SU-DHL-6 (cell line): ENCODE results near the gene ZNF593.

Experiments
- H2AFZ ChIP-seq: fragments of 200-600 bp; sonication (generic); 2 replicates; pipeline ENCODE4 v1.6.1; 2014; ENCODE audit warnings: low read depth, mild to moderate bottlenecking, moderate library complexity, mixed read lengths, antibody characterized with exemption, low read length; ENCODE audit not compliant: severe bottlenecking
- H3F3A ChIP-seq: fragments of 200-600 bp; shearing (Covaris generic); 2 replicates; pipeline ENCODE4 v1.6.0; 2016; ENCODE audit warnings: antibody characterized with exemption, mild to moderate bottlenecking; ENCODE audit not compliant: insufficient read depth
- H3K27ac ChIP-seq: fragments of 200-600 bp; sonication (generic); 2 replicates; pipeline ENCODE4 v1.5.1; 2016; ENCODE audit warnings: low read depth, mild to moderate bottlenecking, low read length, moderate library complexity, mixed read lengths
- H3K27me3 ChIP-seq: fragments of 200-600 bp; sonication (generic), shearing (Covaris generic); 2 replicates; pipeline ENCODE4 v1.6.0; 2014; ENCODE audit warnings: mild to moderate bottlenecking, low read length
- H3K36me3 ChIP-seq: fragments of 200-600 bp; sonication (generic); 2 replicates; pipeline ENCODE4 v1.6.1; 2014; ENCODE audit warnings: mild to moderate bottlenecking, low read length, mixed read lengths
- H3K4me2 ChIP-seq: fragments of 300-600, 200-600 bp; shearing (Covaris generic), sonication (generic); 2 replicates; pipeline ENCODE4 v1.6.0; 2014; ENCODE audit warnings: low read length, low read depth, mild to moderate bottlenecking; ENCODE audit not compliant: poor library complexity, severe bottlenecking
- H3K4me3 ChIP-seq: fragments of 200-600 bp; sonication (generic); 2 replicates; pipeline ENCODE4 v1.5.1; 2014; ENCODE audit warnings: antibody characterized with exemption, low read length, mild to moderate bottlenecking, mixed read lengths; ENCODE audit not compliant: insufficient read depth, poor library complexity, severe bottlenecking
- H3K79me2 ChIP-seq: fragments of 200-600 bp; sonication (generic); 2 replicates; pipeline ENCODE4 v1.6.1; 2014; ENCODE audit warnings: mild to moderate bottlenecking, low read length, moderate library complexity; ENCODE audit not compliant: insufficient read depth
- H3K9ac ChIP-seq: fragments of 200-600 bp; sonication (generic); 2 replicates; pipeline ENCODE4 v1.7.0; 2014; ENCODE audit warnings: mild to moderate bottlenecking, low read length
- H3K9me2 ChIP-seq: fragments of 200-600 bp; sonication (generic); replicated peaks from 2 replicates; pipeline ENCODE4 v1.6.1; 2014; ENCODE audit warnings: low read length; ENCODE audit not compliant: insufficient read depth
- H3K9me3 ChIP-seq: fragments of 200-600 bp; sonication (generic); 2 replicates; pipeline ENCODE4 v1.6.1; 2014; ENCODE audit warnings: low read length, mixed read lengths; ENCODE audit not compliant: insufficient read depth
- H4K20me1 ChIP-seq: fragments of 200-600 bp; sonication (generic); 2 replicates; pipeline ENCODE4 v1.6.1; 2014; ENCODE audit warnings: low read depth, mild to moderate bottlenecking, antibody characterized with exemption, low read length, moderate library complexity, mixed read lengths
- CTCF ChIP-seq: fragments of 200-600 bp; sonication (generic); IDR thresholded peaks from one replicate; pipeline ENCODE4 v1.5.1; 2017; ENCODE audit warnings: antibody characterized with exemption, mild to moderate bottlenecking, low read length, moderate library complexity; ENCODE audit not compliant: insufficient read depth, poor library complexity, severe bottlenecking
- EZH2phosphoT487 ChIP-seq: fragments of 200-600 bp; sonication (generic), shearing (Covaris generic); conservative IDR thresholded peaks from 2 replicates; pipeline ENCODE4 v1.6.1; 2018; ENCODE audit warnings: mild to moderate bottlenecking, antibody characterized with exemption, low read length, moderate library complexity, mixed read lengths

Gene ZNF593

GRCh38 chr1:26182383-26182696 is 12.6 kb downstream of the ZNF593 start:
- Histone ChIP-seq H3K36me3 (no peaks in the 10 kb centered on the region), H4K20me1 (no peaks in the 10 kb centered on the region), H3K9me3 (no peaks in the 10 kb centered on the region), H3F3A (no peaks in the 10 kb centered on the region), H3K9ac (no peak overlapping the region), H3K4me2 (no peak overlapping the region), H3K4me3 (no peak overlapping the region), H3K27me3 (no peaks in the 10 kb centered on the region), H2AFZ (no peak overlapping the region), H3K9me2 (no peaks in the 10 kb centered on the region), H3K79me2 (no peaks in the 10 kb centered on the region), H3K27ac (no peak overlapping the region)
- TF ChIP-seq CTCF (no peak), EZH2phosphoT487 (no peak)

- H4K20me1 ChIP-seq = no peaks in the 10 kb centered on the region
- no peaks in the 10 kb centered on the region for H3K9me3 ChIP-seq
- no peak overlapping the region for H3K4me2 ChIP-seq
- H3K4me3 ChIP-seq = no peak overlapping the region
- H3K36me3 ChIP-seq = no peaks in the 10 kb centered on the region
- no peak for TF ChIP-seq EZH2phosphoT487
- TF ChIP-seq CTCF = no peak
- no peak overlapping the region for H2AFZ ChIP-seq
- H3K79me2 ChIP-seq = no peaks in the 10 kb centered on the region
- no peaks in the 10 kb centered on the region for H3F3A ChIP-seq
- no peak overlapping the region for H3K9ac ChIP-seq
- no peaks in the 10 kb centered on the region for H3K9me2 ChIP-seq
- H3K27me3 ChIP-seq = no peaks in the 10 kb centered on the region
- H3K27ac ChIP-seq = no peak overlapping the region
Measured at GRCh38 chr1:26184086-26184485, 14.4 kb downstream of the ZNF593 start.

- no peak overlapping the region for H2AFZ ChIP-seq
- no peak overlapping the region for H3K9ac ChIP-seq
- no peaks in the 10 kb centered on the region for H3K9me3 ChIP-seq
- H3K9me2 ChIP-seq = no peaks in the 10 kb centered on the region
- H3K4me3 ChIP-seq = no peak overlapping the region
- H3K4me2 ChIP-seq = no peak overlapping the region
- H3K27ac ChIP-seq = no peak overlapping the region
- no peaks in the 10 kb centered on the region for H3K36me3 ChIP-seq
- no peaks in the 10 kb centered on the region for H3K27me3 ChIP-seq
- H4K20me1 ChIP-seq = no peaks in the 10 kb centered on the region
- H3F3A ChIP-seq = no peaks in the 10 kb centered on the region
- TF ChIP-seq CTCF = no peak
- TF ChIP-seq EZH2phosphoT487 = no peak
- no peaks in the 10 kb centered on the region for H3K79me2 ChIP-seq
Measured at GRCh38 chr1:26184883-26185282, 15.2 kb downstream of the ZNF593 start.

- Histone ChIP-seq H3K9me2 (no peaks in the 10 kb centered on the region), H3K79me2 (no peaks in the 10 kb centered on the region), H3K27me3 (no peaks in the 10 kb centered on the region)
Measured at GRCh38 chr1:26187882-26188281, 18.2 kb downstream of the ZNF593 start.

More at GRCh38 chr1:26187882-26188281, 18.2 kb downstream of the ZNF593 start:
- Histone ChIP-seq H3K4me2 (no peak overlapping the region), H3K4me3 (no peak overlapping the region), H3K9me3 (no peaks in the 10 kb centered on the region), H4K20me1 (no peaks in the 10 kb centered on the region), H2AFZ (no peak overlapping the region), H3K9ac (no peak overlapping the region), H3K27ac (no peak overlapping the region), H3F3A (no peaks in the 10 kb centered on the region), H3K36me3 (no peaks in the 10 kb centered on the region)
- TF ChIP-seq EZH2phosphoT487 (no peak), CTCF (no peak)
